GM13977 (cell line): ENCODE data around the gene SP4.
A peak's percentile ranks its signal among the peaks of the same experiment; 100 is the strongest.

Experiments
- DNase-seq: peaks from one replicate; pipeline ENCODE4 v3.0.0; 2012; ENCODE audit warnings: low spot score
- CTCF ChIP-seq: IDR thresholded peaks from 2 replicates; pipeline ENCODE4 v1.5.1; 2012; ENCODE audit warnings: mild to moderate bottlenecking, control low read depth; ENCODE audit not compliant: insufficient read depth; ENCODE audit errors: extremely low read depth, missing control alignments
- in situ Hi-C: fragments of 300-500 bp; cut with MboI; formaldehyde crosslinking; loops from one replicate; pipeline ENCODE4 v1.12.0; 2022; ENCODE audit warnings: low sequenced_read_pairs, low pct_unique_long_range_greater_than_20kb, mixed read lengths, inconsistent platforms; ENCODE audit not compliant: unreplicated experiment

The SP4 gene

GRCh38 chr7:21427871-21428658 lies at the start of gene SP4:
Gene SP4 (plus strand): TSS chr7:21428083. CDS start chr7:21428252, 169 bp downstream.
- DNase-seq: peak; percentile 96
- TF ChIP-seq CTCF: no peak
- in situ Hi-C loops: no loop called here

- TF ChIP-seq CTCF: no peak
- no peak for DNase-seq
These were observed 44.4 kb upstream of the SP4 start for GRCh38 chr7:21383227-21384220.

GRCh38 chr7:21393937-21394336 lies 33.9 kb upstream of the SP4 start:
- no peak for TF ChIP-seq CTCF
- in situ Hi-C loops: no loop called here
- no peak for DNase-seq

More at GRCh38 chr7:21383227-21384220, 44.4 kb upstream of the SP4 start:
- in situ Hi-C loops: no loop called here

GRCh38 chr7:21401944-21402343 lies 25.9 kb upstream of the SP4 start:
- in situ Hi-C loops: no loop called here
- no peak for DNase-seq
- TF ChIP-seq CTCF: no peak

GRCh38 chr7:21407796-21408480 lies 19.9 kb upstream of the SP4 start:
- no peak for DNase-seq
- TF ChIP-seq CTCF: no peak
- in situ Hi-C loops: no loop called here

GRCh38 chr7:21408481-21408820 lies 19.4 kb upstream of the SP4 start:
- in situ Hi-C loops: no loop called here
- TF ChIP-seq CTCF: no peak
- no peak for DNase-seq
